ENCODE data around the gene TTC17. TPM values are rescaled to one million over a fixed set of nuclear protein-coding genes. Genes with fewer than 3 reads are reported as not detected.
"Not testable (repeated sequence)": the region's sequence is repeated elsewhere in the genome, so short reads cannot be mapped to it uniquely, and the experiment has no call there.

Gene TTC17
- total RNA-seq, 2 experiments from 2014 or later, result 72.9 to 77.3 TPM

DNA sequence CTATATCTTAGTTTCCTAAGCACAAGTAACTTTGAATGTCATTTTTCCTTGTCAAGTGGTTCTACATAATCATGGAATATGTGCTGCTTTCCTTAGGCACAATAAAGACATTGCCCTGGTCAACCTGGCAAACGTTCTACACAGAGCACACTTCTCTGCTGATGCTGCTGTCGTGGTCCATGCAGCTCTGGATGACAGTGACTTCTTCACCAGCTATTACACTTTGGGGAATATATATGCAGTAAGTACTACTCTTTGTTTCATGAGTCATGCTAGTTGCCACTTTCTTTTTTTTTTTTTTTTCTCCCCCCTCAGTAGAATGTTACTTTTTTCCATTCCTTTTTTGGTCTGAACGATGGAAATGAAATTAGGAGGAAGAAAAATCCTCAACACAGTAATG lies 38.5 kb downstream of the TTC17 start:
- H3K4me3 ChIP-seq (ENCODE audit: low read length), result no peak overlapping the region
- H3K9me3 ChIP-seq (ENCODE audit: control insufficient read depth in 1 of 2, insufficient read depth in 1 of 2, low read length in 2 of 2), result no peaks in the 10 kb centered on the region
- ChIA-PET CTCF (interaction anchor here (0.7 to 1.5 kb wide), 2 partner anchors 19 to 22 kb away, joined by 3 read pairs; no protein-coding TSS in a partner anchor), POLR2A (no interaction called here)
- Mint-ChIP-seq H3K27me3 (no peaks in the 10 kb centered on the region), H3K4me3 (no peak overlapping the region), H3K36me3 (ENCODE audit: low read depth) (peaks cover 92% of the 10 kb centered on the region), H3K27ac (no peak overlapping the region), H3K9me3 (no peaks in the 10 kb centered on the region), H3K4me1 (ENCODE audit: low read depth) (peaks cover 10% of the 10 kb centered on the region)
- no peak for ATAC-seq (ENCODE audit: poor library complexity)
- H3K4me1 ChIP-seq (ENCODE audit: insufficient read depth, low read length), result no peaks in the 10 kb centered on the region
- TF ChIP-seq, protein P1, sequence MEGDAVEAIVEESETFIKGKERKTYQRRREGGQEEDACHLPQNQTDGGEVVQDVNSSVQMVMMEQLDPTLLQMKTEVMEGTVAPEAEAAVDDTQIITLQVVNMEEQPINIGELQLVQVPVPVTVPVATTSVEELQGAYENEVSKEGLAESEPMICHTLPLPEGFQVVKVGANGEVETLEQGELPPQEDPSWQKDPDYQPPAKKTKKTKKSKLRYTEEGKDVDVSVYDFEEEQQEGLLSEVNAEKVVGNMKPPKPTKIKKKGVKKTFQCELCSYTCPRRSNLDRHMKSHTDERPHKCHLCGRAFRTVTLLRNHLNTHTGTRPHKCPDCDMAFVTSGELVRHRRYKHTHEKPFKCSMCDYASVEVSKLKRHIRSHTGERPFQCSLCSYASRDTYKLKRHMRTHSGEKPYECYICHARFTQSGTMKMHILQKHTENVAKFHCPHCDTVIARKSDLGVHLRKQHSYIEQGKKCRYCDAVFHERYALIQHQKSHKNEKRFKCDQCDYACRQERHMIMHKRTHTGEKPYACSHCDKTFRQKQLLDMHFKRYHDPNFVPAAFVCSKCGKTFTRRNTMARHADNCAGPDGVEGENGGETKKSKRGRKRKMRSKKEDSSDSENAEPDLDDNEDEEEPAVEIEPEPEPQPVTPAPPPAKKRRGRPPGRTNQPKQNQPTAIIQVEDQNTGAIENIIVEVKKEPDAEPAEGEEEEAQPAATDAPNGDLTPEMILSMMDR (IDR thresholded peaks at IDR 0.05), result no peak
- H3K27me3 ChIP-seq (ENCODE audit: control insufficient read depth in 1 of 2, insufficient read depth in 2 of 2, low read length in 2 of 2), result no peaks in the 10 kb centered on the region
- intact Hi-C loops (cut with DNase I, micrococcal nuclease), result loop anchor here in 1 of 2 experiments (2.0 kb wide), 1 partner anchor 64 kb away; no protein-coding TSS in a partner anchor
- H3K36me3 ChIP-seq (ENCODE audit: insufficient read depth, low read length), result peaks cover 73% of the 10 kb centered on the region
- no peak for DNase-seq
- no peak overlapping the region for H3K27ac ChIP-seq (ENCODE audit: low read depth in 1 of 2, low read length in 2 of 2)

DNA sequence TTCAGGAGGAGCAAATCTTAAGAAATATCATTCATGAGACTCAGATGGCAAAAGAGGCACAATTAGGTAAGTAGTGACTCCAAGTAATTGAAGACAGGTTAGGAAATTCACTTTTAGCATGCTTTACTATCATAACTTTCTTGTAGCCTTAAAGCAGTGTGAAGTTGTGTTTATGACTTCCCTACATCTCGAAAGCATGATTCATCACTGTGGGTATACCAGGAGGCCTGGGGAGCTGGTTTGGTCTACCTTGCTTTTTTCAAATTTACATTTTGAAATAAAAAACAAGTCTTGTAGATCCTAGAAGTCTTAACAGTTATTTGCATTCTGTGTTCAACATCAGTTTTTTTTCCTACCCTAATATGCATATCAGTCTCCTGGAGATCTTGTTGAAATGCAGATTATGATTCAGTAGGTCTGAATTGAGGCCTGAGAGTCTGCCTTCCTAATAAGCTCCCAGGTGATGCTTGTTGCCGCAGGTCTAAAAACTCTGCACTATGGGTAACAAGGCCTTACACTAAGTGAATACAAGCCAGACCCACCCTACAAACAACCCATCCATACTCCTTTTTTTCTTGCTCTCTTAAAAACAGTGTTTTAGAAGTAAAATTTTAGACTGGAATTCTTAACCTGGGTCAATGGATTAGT lies 41.4 kb downstream of the TTC17 start:
- intact Hi-C loops (cut with DNase I, micrococcal nuclease), result no loop called here
- H3K36me3 Mint-ChIP-seq (ENCODE audit: low read depth), result peaks cover 94% of the 10 kb centered on the region

DNA sequence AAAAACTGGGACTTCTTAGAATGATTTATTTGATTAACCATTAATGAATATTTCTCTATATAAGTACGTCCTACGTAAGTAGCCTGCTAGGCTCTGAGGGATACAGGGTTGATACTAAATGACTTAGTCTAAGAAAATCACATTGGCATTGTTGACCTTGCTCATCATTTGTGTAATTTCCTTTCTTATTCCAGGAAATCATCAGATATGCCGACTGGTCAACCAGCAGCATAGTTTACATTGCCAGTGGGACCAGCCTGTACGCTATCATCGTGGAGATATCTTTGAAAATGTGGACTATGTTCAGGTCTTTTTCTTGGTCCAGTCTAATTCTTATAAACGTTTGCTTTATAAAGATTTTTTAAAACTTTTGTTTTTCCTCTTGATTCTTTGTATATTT lies 42.5 kb downstream of the TTC17 start:
- no peaks in the 10 kb centered on the region for H3K9me3 Mint-ChIP-seq
- Histone ChIP-seq H3K27me3 (ENCODE audit: control insufficient read depth in 1 of 2, insufficient read depth in 2 of 2, low read length in 2 of 2) (no peaks in the 10 kb centered on the region), H3K9me3 (ENCODE audit: control insufficient read depth in 1 of 2, insufficient read depth in 1 of 2, low read length in 2 of 2) (no peaks in the 10 kb centered on the region), H3K27ac (ENCODE audit: low read depth in 1 of 2, low read length in 2 of 2) (no peak overlapping the region), H3K36me3 (ENCODE audit: insufficient read depth, low read length) (peaks cover 85% of the 10 kb centered on the region), H3K4me1 (ENCODE audit: insufficient read depth, low read length) (no peaks in the 10 kb centered on the region), H3K4me3 (ENCODE audit: low read length) (no peak overlapping the region)
- CTCF ChIA-PET, result interaction anchor here (1.2 kb wide), 1 partner anchor 23 kb away, joined by 3 read pairs; no protein-coding TSS in a partner anchor
- no peak for DNase-seq
- intact Hi-C loops (cut with DNase I, micrococcal nuclease), result no loop called here
- no peak for ATAC-seq (ENCODE audit: poor library complexity)
- no peak overlapping the region for H3K27ac Mint-ChIP-seq
- H3K4me1 Mint-ChIP-seq (ENCODE audit: low read depth), result no peaks in the 10 kb centered on the region
- POLR2A ChIA-PET, result no interaction called here
- H3K4me3 Mint-ChIP-seq, result no peak overlapping the region
- TF ChIP-seq, protein P1 (IDR thresholded peaks at IDR 0.05), result no peak
- H3K27me3 Mint-ChIP-seq, result no peaks in the 10 kb centered on the region
- peaks cover 97% of the 10 kb centered on the region for H3K36me3 Mint-ChIP-seq (ENCODE audit: low read depth)

More for the DNA sequence above, 41.4 kb downstream of the TTC17 start:
- H3K27me3 ChIP-seq (ENCODE audit: control insufficient read depth in 1 of 2, insufficient read depth in 2 of 2, low read length in 2 of 2), result no peaks in the 10 kb centered on the region
- no peak for DNase-seq
- H3K9me3 ChIP-seq (ENCODE audit: control insufficient read depth in 1 of 2, insufficient read depth in 1 of 2, low read length in 2 of 2), result no peaks in the 10 kb centered on the region
- ChIA-PET POLR2A (no interaction called here), CTCF (no interaction called here)
- H3K27ac ChIP-seq (ENCODE audit: low read depth in 1 of 2, low read length in 2 of 2), result no peak overlapping the region
- Mint-ChIP-seq H3K27me3 (no peaks in the 10 kb centered on the region), H3K4me1 (ENCODE audit: low read depth) (no peaks in the 10 kb centered on the region), H3K9me3 (no peaks in the 10 kb centered on the region), H3K27ac (no peak overlapping the region), H3K4me3 (no peak overlapping the region)
- TF ChIP-seq, protein P1 (IDR thresholded peaks at IDR 0.05), result no peak
- H3K4me1 ChIP-seq (ENCODE audit: insufficient read depth, low read length), result no peaks in the 10 kb centered on the region
- no peak overlapping the region for H3K4me3 ChIP-seq (ENCODE audit: low read length)
- H3K36me3 ChIP-seq (ENCODE audit: insufficient read depth, low read length), result peaks cover 78% of the 10 kb centered on the region
- no peak for ATAC-seq (ENCODE audit: poor library complexity)

- DNase-seq; H3K4me3 Mint-ChIP-seq; H3K27ac Mint-ChIP-seq; H3K9me3 Mint-ChIP-seq; H3K9me3 ChIP-seq (ENCODE audit: control insufficient read depth in 1 of 2, insufficient read depth in 1 of 2, low read length in 2 of 2); intact Hi-C loops (cut with DNase I, micrococcal nuclease); H3K27me3 Mint-ChIP-seq; H3K4me3 ChIP-seq (ENCODE audit: low read length); H3K27me3 ChIP-seq (ENCODE audit: control insufficient read depth in 1 of 2, insufficient read depth in 2 of 2, low read length in 2 of 2); H3K4me1 ChIP-seq (ENCODE audit: insufficient read depth, low read length); H3K4me1 Mint-ChIP-seq (ENCODE audit: low read depth); POLR2A ChIA-PET; H3K27ac ChIP-seq (ENCODE audit: low read depth in 1 of 2, low read length in 2 of 2); ATAC-seq (ENCODE audit: poor library complexity): not testable (repeated sequence)
- peaks cover 85% of the 10 kb centered on the region for H3K36me3 ChIP-seq (ENCODE audit: insufficient read depth, low read length)
- H3K36me3 Mint-ChIP-seq (ENCODE audit: low read depth), result peaks cover 97% of the 10 kb centered on the region
- CTCF ChIA-PET, result interaction anchor here (1.2 kb wide), 1 partner anchor 24 kb away, joined by 3 read pairs; no protein-coding TSS in a partner anchor
Measured at GRCh38 chr11:43401811-43402210, 43.1 kb downstream of the TTC17 start.

Measured in CD4-positive, alpha-beta T cell (primary cell).